ENCODE data around the gene SLC22A4. TPM values are rescaled to one million over a fixed set of nuclear protein-coding genes. Genes with fewer than 3 reads are reported as not detected.

Gene SLC22A4
- total RNA-seq, 2 donors from 2014 or later, result 1.5 to 1.9 TPM

GRCh38 chr5:132269635-132270334, 24.4 kb upstream of the SLC22A4 start:
- no peak for ATAC-seq
- no peak for DNase-seq (ENCODE audit: low spot score in 2 of 2)
- Mint-ChIP-seq H3K36me3 (no peaks in the 10 kb centered on the region), H3K9me3 (no peaks in the 10 kb centered on the region), H3K27ac (no peak overlapping the region)

GRCh38 chr5:132270335-132270665, 23.9 kb upstream of the SLC22A4 start:
- Mint-ChIP-seq H3K27ac (no peak overlapping the region), H3K9me3 (no peaks in the 10 kb centered on the region), H3K36me3 (no peaks in the 10 kb centered on the region)
- ATAC-seq, result no peak
- DNase-seq (ENCODE audit: low spot score in 2 of 2), result peak in 1 of 2 donors; percentile 34

- DNase-seq (ENCODE audit: low spot score in 2 of 2) (peak in 1 of 2 donors; percentile 53), ATAC-seq (no peak)
- no peak overlapping the region for H3K27ac Mint-ChIP-seq
- H3K36me3 Mint-ChIP-seq, result no peaks in the 10 kb centered on the region
- no peaks in the 10 kb centered on the region for H3K9me3 Mint-ChIP-seq
These were observed 23.5 kb upstream of the SLC22A4 start for GRCh38 chr5:132270706-132271105.

GRCh38 chr5:132271251-132272246, 22.6 kb upstream of the SLC22A4 start:
- H3K9me3 Mint-ChIP-seq, result no peaks in the 10 kb centered on the region
- no peak overlapping the region for H3K27ac Mint-ChIP-seq
- ATAC-seq, result peak in 1 of 2 donors; percentile 12
- no peaks in the 10 kb centered on the region for H3K36me3 Mint-ChIP-seq
- peak in 1 of 2 donors; percentile 53 for DNase-seq (ENCODE audit: low spot score in 2 of 2)

GRCh38 chr5:132272311-132273210, 21.6 kb upstream of the SLC22A4 start:
- Mint-ChIP-seq H3K27ac (no peak overlapping the region), H3K9me3 (no peaks in the 10 kb centered on the region), H3K36me3 (no peaks in the 10 kb centered on the region)
- peak; percentile 56 to 66 for ATAC-seq
- peak; percentile 67 to 83 for DNase-seq (ENCODE audit: low spot score in 2 of 2)

- DNase-seq (ENCODE audit: low spot score in 2 of 2), result peak in 1 of 2 donors; percentile 16
- ATAC-seq, result no peak
- H3K9me3 Mint-ChIP-seq, result no peaks in the 10 kb centered on the region
- H3K36me3 Mint-ChIP-seq, result no peaks in the 10 kb centered on the region
- no peak overlapping the region for H3K27ac Mint-ChIP-seq
These were observed 20.6 kb upstream of the SLC22A4 start for GRCh38 chr5:132273631-132274030.

- ATAC-seq (no peak), DNase-seq (ENCODE audit: low spot score in 2 of 2) (peak in 1 of 2 donors; percentile 51)
- H3K27ac Mint-ChIP-seq, result no peak overlapping the region
- no peaks in the 10 kb centered on the region for H3K9me3 Mint-ChIP-seq
- no peaks in the 10 kb centered on the region for H3K36me3 Mint-ChIP-seq
These were observed 20.0 kb upstream of the SLC22A4 start for GRCh38 chr5:132274050-132274792.

GRCh38 chr5:132275367-132276220, 18.6 kb upstream of the SLC22A4 start:
- no peaks in the 10 kb centered on the region for H3K9me3 Mint-ChIP-seq
- H3K36me3 Mint-ChIP-seq, result no peaks in the 10 kb centered on the region
- H3K27ac Mint-ChIP-seq, result peak overlapping the region in 1 of 2 donors; percentile 57
- DNase-seq (ENCODE audit: low spot score in 2 of 2) (peak in 1 of 2 donors; percentile 44), ATAC-seq (no peak)

GRCh38 chr5:132277256-132277655, 16.9 kb upstream of the SLC22A4 start:
- no peaks in the 10 kb centered on the region for H3K9me3 Mint-ChIP-seq
- no peak overlapping the region for H3K27ac Mint-ChIP-seq
- ATAC-seq, result no peak
- H3K36me3 Mint-ChIP-seq, result no peaks in the 10 kb centered on the region
- no peak for DNase-seq (ENCODE audit: low spot score in 2 of 2)

- H3K9me3 Mint-ChIP-seq, result no peaks in the 10 kb centered on the region
- ATAC-seq, result no peak
- H3K27ac Mint-ChIP-seq, result peak overlapping the region in 1 of 2 donors; percentile 23
These were observed 16.0 kb upstream of the SLC22A4 start for GRCh38 chr5:132277971-132278853.

GRCh38 chr5:132279801-132280200, 14.4 kb upstream of the SLC22A4 start:
- peak overlapping the region in 1 of 2 donors; percentile 28 for H3K27ac Mint-ChIP-seq
- ATAC-seq, result no peak
- DNase-seq (ENCODE audit: low spot score in 2 of 2), result no peak
- H3K36me3 Mint-ChIP-seq, result no peaks in the 10 kb centered on the region
- no peaks in the 10 kb centered on the region for H3K9me3 Mint-ChIP-seq

More at GRCh38 chr5:132277971-132278853, 16.0 kb upstream of the SLC22A4 start:
- no peaks in the 10 kb centered on the region for H3K36me3 Mint-ChIP-seq
- peak in 1 of 2 donors; percentile 25 for DNase-seq (ENCODE audit: low spot score in 2 of 2)

GRCh38 chr5:132280371-132281240, 13.6 kb upstream of the SLC22A4 start:
- DNase-seq (ENCODE audit: low spot score in 2 of 2), result no peak
- Mint-ChIP-seq H3K36me3 (no peaks in the 10 kb centered on the region), H3K27ac (peak overlapping the region in 1 of 2 donors; percentile 28), H3K9me3 (no peaks in the 10 kb centered on the region)
- ATAC-seq, result no peak

- DNase-seq (ENCODE audit: low spot score in 2 of 2), result no peak
- no peaks in the 10 kb centered on the region for H3K36me3 Mint-ChIP-seq
- H3K27ac Mint-ChIP-seq, result no peak overlapping the region
- H3K9me3 Mint-ChIP-seq, result no peaks in the 10 kb centered on the region
- no peak for ATAC-seq
These were observed 12.2 kb upstream of the SLC22A4 start for GRCh38 chr5:132281856-132282614.
